NCI-H2081 (cell line): Measurements from ENCODE around the gene GRIN2A.

Source experiments
- DNase-seq, 2 experiments: peaks; one replicate each; lab custom pipeline; 2025; lab: John Stamatoyannopoulos, UW

The GRIN2A gene

DNA sequence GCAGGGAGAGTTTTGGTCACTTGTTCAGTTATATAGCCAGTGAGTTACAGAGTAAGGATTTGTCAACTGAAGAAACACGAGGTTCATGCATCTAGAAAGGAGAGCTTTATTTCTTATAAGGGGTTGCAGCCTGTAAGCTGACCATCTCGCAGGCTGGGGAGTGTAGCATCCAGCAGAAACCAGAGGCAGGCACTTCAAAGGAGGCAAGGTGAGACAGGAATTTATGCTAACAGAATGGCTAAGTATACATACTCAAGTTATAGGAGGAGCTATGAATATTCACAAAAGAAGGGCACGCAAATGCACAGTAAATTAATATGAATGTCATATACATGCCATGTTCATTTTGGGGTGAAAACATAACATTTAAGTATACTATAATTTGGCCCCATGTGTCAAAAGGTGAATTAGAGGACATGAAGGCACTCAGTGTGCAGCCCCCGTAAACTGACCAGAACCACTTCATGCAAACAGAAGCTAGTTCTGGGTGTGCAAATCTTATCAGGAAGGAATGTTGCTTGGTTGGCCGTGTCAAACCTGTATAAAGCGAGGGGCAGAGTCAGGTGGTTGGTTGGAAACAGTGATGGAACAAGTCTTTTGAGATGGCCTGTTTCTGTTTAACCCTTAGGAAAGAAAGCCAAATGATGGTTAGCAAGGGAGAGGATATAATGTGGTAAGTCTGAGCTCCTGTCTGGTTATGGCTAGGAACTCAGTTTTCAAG lies 97.0 kb downstream of the GRIN2A start:
- DNase-seq = no peak

DNA sequence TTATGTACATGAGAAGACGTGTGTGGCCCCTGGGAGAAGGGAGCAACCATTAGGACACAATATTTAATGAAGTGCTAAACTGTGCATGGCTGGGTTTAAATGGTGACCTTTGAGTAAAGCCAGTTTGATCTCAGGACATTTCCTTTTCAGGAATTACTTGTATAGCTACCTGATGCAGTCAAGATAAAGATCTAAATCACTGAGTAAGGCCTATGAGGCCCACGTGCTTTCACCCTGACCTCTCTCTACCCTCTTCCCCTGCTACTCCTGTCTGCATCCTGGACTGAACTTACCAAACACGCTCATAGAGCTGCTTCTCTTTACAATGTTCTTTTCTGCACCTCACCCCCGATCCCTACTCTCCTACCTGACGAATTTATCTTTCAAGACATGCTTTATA lies 98.9 kb downstream of the GRIN2A start:
- no peak for DNase-seq

DNA sequence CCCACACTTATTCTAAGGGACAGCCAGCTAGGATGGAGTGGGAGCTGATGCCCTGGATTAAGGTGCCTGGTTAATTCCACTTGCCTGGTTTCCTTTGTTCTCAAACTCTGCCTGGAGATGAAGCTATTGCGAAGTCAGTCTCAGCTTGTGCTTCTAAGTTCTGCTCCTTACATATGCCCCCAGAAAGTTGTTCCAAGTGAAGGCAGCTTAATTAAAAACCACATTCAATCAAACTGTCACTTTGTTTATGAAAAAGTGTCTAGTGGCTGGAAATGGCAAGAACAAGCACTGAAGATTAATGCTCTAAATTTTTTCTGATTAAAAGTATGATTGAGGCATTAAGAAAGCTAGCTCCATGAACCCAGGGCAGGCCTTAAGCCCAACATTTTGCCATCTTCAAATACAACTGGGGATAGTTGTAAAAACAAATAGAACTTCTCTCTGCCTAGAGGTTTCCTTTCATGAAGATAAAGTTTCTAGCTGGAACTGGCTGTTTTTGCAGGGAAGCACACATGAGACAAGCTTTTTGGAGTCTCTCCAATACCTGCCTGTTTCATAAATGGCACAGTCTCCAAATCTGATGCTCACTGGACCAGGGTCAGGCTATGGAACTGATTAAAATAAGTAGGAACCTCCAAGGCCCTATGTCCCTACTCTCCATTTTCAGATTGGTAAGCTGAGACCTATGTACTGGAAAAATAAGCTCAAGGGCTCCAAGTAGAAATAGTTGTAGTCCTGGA lies 100.9 kb downstream of the GRIN2A start:
- no peak for DNase-seq

DNA sequence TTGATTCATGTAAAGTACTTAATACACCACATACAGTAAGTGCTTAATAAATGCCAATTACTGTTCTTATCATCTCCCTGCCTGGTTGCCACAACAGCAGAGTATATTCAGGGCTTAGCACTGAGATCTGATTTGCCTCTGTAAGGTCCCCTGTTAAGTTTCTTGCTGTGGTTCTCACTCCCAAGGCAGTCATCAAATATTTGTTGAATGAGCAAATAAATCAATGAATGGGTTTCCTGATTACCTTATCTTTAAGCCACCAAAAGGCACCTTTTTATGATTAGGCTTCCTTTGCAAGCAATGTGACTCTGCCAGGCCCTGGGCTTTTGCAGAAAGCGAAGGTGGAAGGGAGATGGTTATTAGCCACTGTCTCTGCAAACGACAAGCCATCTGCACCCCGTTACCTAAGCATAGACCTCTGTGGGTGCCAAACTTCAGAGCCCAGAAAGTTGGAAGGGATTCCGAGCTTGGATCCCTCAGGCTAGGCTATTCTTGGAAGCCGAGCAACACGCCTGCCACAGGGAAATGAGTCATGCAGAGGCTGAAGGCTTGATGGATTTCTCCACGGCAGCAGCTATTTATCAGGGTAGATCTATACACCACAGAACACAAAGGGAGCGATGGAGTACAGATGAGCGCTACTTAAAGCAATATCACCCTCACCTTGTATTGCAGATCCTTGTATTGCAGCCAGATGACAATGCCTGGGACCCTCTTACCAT lies 102.0 kb downstream of the GRIN2A start:
- DNase-seq = no peak

DNA sequence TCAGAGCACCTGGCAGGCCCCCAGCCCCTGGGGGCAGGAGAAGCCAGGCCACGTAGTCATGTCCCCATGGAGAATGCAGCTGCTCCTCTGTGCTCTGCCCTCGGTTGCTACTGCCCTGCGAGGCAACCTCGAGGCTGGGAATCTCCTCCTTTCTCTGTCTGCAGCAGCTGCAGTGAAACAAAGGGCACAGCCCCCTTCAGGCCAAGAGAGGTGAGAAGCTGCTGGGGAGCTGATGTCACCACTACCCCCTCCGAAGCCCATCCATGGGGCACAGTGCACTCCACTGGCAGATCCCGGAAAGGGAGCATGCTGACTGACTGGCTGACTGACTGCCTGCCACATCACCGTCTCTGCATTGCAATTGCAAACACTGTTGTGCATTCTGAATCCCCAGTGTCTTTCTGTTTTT lies 103.7 kb downstream of the GRIN2A start:
- no peak for DNase-seq

DNA sequence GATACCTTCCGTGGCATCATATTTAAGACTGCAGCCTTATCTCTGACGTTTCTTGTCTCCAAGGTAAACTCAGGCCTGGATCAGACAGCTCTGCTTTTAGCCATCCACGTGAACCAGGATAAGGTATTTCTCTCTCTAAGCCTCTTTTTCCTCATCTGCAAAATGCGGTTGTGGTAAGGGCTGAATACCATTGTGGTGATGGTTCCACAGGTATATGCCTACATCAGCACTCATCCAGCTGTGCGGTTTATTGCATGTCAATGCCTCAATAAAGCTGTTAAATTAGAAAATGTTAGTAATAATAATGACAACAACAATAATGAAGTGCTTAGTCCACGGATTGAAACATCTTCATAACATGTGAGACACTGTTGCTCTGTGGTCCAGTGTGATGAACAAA lies 104.4 kb downstream of the GRIN2A start:
- DNase-seq = no peak

DNA sequence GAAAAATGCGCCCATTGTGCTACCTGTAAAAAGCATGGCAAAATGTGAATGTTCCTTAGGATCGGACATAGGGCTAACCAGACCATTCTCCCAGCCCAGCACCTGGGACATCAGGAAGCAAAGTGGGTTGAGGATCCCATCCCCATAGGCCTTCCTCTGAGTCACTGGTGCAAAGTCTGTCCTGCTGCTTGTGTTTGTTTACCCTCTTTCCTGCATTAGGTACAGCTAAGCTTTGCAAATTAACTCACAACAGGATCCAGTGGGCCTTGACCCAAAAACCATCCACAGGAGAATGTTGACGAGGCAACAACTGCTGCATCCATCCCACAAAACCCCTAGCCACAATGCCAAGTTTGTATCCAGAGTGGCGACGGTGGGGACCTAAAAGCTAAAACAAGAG lies 106.2 kb downstream of the GRIN2A start:
- no peak for DNase-seq

DNA sequence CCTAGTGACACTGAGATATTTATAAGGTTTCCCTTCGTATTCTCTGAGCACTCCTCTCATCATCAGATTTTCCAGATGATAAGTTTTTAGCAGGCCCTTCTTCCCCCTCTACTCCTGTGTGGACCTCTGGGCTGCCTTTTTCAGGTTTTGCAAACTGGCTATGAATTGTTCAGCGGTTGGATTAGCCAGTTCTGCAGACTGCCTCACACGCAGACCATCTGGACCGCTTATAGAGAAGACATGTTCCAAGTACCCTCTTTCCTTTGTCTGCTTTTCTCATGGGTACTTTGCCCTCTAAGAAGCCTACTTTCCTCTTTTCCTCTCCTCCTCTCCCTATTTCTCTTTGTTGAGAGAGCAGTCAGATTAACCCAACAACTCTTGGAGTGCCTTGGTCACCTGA lies 111.6 kb downstream of the GRIN2A start:
- DNase-seq = no peak

DNA sequence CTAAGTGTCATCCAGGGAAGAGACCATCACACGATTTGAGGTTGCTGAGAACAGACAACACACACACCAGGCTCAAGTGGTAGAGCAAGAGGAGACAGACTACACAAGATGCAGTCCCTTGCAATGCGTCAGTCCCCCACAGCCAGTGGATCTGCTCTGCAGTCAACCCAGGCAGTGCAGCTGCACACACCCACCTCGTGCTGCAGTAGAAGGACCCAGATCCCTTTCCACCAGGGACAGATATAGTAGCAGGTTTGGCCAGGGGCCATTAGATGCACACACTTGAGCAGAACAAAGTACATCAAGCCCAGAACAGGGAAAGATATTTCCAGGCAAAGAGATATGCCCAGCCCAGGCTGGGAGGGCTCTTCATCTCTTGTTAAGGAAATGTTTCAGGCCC lies 112.9 kb downstream of the GRIN2A start:
- DNase-seq = no peak

DNA sequence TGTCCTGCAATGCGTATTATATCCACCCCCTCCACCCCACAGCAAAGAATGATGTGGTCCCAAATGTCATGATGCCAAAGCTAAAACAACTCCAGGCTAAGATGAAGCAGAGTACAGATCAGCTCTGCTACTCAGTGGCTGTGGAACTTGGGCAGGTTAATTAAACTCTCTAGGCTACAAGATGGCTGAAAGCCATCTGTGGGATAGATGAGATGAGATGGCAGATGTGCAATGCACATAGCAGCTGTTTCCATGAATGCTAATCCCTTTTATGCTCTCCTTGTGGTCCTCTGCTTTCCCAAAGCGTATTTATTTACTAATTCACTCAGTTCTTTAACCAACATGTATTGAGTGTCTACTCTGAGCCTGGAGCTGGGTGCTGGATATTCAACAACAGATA lies 114.4 kb downstream of the GRIN2A start:
- no peak for DNase-seq

DNA sequence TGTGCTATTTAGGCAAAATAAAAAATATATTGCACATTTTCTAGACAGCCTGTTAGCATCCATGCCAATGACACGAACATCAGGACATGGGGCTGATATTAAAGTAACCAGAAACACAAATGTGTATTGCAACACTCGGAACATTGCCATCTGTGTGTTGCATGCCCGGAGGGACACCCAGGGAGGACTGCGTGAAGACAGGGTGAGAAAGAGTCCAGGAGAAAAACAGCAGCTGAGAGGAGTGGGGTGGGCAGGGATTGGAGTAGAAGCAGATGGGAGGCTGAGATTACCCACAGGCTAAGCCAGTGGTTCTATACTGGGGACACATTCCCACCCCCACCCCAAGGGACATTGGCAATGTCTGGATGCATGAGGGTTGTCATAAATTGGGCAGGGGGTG lies 114.8 kb downstream of the GRIN2A start:
- no peak for DNase-seq

DNA sequence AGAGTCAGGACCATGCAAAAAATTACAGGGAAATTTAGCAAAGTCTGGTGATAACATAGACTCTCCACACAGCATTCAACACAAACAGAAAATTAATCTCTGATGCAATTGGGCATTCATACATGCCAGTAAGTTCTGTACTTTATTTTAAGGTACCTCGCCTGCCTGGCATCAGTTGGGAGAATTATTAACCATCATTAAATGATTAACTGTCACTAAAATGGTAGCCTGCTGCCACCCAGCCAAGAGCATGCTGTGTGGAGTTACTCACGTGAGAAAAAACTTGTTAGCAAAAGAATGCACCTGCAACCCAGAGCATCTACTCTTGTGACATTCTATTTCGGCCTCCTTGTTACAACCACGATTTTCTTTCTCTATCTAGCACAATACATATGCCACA lies 117.2 kb downstream of the GRIN2A start:
- no peak for DNase-seq

DNA sequence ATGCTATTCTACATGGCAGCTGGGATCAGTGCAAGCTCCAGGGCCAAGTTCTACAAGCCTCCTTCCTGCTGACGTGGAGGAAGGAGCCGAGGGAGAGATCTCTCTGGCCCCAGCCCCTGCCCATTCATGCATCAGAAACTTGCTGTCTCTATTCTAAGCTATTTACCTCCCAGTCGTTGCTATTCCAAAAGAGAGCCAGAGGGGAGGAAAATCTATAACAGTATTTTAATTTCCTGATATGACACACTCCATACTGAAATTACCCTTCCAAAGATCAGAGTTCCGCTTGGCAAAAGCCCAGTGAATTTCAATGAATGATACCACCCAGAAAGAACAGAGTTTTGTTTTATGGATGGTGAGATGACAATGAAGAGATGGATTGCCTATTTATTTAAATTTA lies 133.4 kb downstream of the GRIN2A start:
- no peak for DNase-seq

DNA sequence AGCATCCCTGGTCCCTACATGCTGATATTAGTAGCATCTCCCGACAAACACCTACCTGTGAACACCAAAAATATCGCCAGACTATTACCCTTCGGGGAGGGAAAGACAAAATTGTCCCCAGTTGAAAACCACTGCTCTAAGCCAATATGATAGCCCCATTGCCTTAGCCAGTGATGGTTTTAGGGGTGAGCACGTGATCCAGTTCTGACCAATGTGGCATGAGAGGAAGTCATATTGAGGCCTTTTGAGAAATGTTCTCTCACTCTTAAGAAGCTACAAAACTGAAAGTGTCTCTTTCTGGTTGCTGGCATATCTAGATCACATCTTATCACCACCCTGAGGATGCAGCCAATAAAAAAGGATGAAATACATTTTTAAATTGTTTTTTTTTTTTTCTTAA lies 136.3 kb downstream of the GRIN2A start:
- DNase-seq = no peak

DNA sequence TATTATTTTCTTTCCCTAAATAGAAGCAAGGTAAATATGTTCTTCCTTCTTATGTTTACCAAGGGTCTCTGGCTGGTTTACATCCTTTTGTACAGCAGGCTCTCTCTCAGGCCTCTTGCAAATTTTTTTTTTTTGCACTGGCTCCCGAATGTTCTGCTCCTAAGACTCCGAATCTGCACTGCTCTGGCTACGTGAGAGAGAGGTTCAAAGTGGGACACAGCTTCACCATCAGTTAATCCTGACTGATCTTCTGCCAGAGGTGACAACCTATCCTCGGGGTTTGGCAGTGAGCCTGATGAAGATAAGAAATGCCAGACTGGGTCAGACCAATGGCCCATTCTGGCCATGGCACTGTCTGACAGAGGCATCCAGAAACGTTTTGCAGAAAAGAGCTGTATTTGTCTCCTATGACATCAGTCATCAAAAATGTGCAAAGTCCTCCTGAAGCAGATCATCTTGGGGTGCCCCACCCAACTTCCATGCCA lies 136.9 kb downstream of the GRIN2A start:
- DNase-seq = no peak

DNA sequence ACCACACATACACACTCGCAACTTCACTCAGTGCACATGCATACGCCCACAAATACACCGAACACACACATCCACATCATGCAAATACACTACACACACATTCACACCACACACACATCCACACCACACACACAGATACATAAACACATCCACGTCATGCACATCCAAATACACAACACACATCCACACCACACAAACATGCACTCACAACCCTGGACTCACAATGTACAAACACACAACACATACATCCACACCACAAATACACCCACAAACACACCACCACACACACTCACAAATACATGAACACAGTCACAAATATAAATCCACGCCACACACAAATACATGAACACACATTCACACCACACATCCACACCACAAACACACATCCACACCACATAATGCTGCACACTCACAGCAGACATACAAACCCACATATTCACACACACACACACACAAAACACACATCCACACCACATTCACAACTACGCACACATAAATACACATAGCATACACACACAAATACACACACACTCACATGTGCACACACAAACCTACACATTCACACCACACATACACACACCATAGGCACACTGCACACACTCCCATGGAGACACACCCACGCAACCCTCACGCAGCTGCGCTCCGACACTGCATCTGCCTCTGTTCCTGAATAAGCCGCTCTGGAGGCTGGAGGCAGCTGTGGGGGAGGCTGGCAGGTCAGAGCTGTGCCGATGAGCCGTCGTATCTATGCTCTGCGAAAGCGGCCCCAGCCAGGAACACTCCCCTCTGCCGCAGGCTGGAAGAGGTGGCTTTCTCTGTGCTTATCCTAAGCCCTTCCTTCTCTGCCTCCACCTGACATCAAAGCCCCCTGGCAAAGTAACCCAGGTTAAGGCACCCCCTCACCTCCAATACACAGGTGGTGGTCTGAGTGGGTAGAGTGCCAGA lies 141.8 kb downstream of the GRIN2A start:
- DNase-seq = no peak

DNA sequence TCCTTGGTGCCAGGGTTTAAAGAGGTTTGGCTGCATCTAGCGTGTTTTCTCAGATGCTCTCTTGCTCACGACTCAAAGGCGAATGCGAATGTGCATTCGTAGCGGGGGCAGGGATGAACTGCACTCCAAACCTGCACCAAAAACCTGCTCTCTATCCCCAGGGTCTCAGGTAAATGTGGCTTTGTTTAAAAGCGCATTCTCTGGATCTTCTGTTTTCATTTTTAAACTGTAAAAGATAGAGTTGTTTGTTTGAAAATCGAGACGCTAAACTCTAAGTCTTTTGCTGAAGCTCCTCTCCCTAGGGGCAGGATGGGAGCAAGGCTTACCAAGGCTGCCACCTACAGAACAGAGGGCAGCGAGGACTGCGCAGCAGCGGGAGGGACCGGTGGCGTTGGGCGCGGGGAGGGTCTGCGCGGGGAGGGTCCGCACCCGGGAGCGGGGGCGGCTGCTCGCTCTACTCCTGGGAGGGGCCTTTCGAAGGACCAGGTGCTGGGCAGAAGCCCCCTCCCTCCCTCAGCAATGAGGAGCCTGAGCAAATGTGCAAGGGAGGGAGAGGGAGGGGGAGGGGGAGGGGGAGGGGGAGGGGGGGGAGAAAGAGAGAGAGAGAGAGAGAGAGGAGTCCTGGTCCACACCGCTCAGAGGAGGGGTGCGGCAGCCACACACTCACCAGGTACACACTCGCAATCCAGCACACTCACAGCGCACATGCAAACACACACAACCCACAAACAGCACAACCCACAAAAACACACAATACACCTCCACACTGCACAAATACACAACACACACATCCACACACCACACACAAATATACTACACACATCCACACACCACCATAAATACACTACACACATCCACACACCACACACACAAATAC lies 142.8 kb downstream of the GRIN2A start:
- DNase-seq = no peak

DNA sequence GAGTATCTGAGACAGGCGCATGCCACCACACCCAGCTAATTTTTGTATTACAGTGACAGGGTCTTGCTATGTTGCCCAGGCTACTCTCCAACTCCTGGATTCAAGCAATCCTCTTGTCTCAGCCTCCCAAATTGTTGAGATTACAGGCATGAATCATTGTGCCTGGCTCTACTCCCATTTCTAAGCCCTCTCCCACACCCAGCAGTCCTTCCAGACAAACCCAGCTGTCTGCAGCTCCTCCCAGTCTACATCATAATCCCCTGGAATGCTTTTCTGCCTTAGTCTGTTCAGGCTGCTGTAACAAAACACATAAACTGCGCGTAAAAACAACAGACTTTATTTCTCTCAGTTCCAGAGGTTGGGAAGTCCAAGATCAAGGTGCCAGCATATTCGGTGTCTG lies 144.5 kb downstream of the GRIN2A start:
- no peak for DNase-seq

DNA sequence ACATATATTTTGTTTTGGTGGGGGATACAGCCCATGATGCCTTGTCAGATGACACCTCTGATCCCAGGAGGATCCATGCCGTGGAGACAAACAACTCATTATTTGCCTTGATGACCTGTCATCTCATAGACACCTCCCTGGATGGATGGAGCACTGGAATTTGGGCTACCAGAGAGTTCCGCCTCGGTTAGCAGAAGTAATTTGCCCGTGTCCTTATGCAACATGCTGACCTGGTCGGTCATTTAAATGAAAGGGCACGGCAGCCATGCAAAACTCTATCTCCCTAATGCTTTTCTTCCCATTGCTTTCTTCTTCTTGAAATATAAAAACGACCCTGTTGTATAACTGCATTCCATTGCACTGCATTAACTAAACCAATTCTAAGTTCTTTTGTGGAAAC lies 145.3 kb downstream of the GRIN2A start:
- DNase-seq = no peak

DNA sequence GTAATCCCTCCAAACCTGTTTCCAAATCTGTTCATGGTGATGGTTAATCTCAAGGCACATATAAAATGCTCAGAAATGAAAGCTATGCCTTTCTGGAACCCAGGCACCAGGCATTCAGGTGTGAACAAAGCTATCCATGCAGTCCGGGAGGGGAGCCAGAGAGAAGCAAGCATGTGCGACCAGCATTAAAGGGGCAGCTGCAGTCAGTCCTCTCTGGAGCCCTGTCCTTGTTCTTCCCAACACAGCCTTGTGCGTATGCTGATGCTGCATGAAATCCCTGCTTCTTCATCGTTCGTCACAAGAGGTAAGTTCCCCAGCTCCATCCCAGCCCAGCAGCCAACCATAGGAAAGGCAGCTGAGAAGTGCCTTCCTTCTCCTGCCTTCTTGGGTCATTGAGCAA lies 148.7 kb downstream of the GRIN2A start:
- DNase-seq = no peak

DNA sequence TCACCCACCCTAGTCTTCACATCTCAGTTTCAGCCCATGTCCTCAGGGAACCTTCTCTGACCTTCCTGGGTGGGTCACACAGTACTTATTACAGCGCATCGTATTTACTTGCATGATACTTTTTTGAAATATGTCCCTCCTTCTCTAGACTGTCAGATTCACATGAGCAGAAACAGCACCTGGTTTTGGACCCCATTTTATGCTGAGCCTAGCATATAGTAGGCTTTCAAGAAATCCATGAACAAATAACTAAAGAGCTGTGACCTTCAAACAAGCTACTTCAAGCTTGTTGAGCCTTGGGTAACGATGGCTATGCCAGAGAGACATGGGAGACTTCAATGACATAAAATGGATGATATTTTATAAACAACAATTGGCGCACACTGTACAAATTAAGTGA lies 150.3 kb downstream of the GRIN2A start:
- DNase-seq = no peak
